Upper lobe of left lung (tissue), 6 donors: ENCODE measurements around the gene SEPTIN10. TPM values are rescaled to one million over a fixed set of nuclear protein-coding genes. Genes with fewer than 3 reads are reported as not detected.
"Not testable (repeated sequence)": the region's sequence is repeated elsewhere in the genome, so short reads cannot be mapped to it uniquely, and the experiment has no call there.

Source experiments
- ATAC-seq, 2 donors: fragments of 200-7000 bp; cut with Tn5 transposase; one replicate each; pipeline ENCODE4 v1.9.1; 2022; ENCODE audit warnings: mild to moderate bottlenecking in 2 of 2, moderate library complexity in 2 of 2; ENCODE audit not compliant: low FRiP score in 2 of 2
- DNase-seq, 2 donors: peaks; one replicate each; pipeline ENCODE4 v3.0.0-alpha.2; 2019 to 2020
- H3K27ac ChIP-seq, 4 donors: fragments of 200-600 bp; sonication (generic); one replicate each; pipeline ENCODE4 v1.5.1; 2016 to 2019
- H3K27me3 ChIP-seq, 4 donors: fragments of 200-600 bp; sonication (generic); one replicate each; pipeline ENCODE4 v1.5.1; 2017 to 2019
- H3K36me3 ChIP-seq, 4 donors: fragments of 200-600 bp; sonication (generic); one replicate each; pipeline ENCODE4 v1.5.1; 2016 to 2019
- H3K4me1 ChIP-seq, 4 donors: fragments of 200-600 bp; sonication (generic); one replicate each; pipeline ENCODE4 v1.5.1; 2018 to 2019
- H3K4me3 ChIP-seq, 4 donors: fragments of 200-600 bp; sonication (generic); one replicate each; pipeline ENCODE4 v1.5.1; 2017 to 2019; ENCODE audit warnings: mild to moderate bottlenecking in 2 of 4, moderate library complexity in 1 of 4
- H3K9me3 ChIP-seq, 4 donors: fragments of 200-600 bp; sonication (generic); one replicate each; pipeline ENCODE4 v1.5.1; 2018 to 2019
- EP300 ChIP-seq, 4 donors: sonication (generic); formaldehyde crosslinking; IDR thresholded peaks; one replicate each; pipeline ENCODE4 v1.5.1; 2017; ENCODE audit warnings: antibody characterized with exemption in 4 of 4, control low read depth in 2 of 4
- POLR2A ChIP-seq, 4 donors: fragments of 450-650 bp; IDR thresholded peaks; one replicate each; pipeline ENCODE4 v1.5.1; 2016 to 2017; ENCODE audit warnings: antibody characterized with exemption in 4 of 4, mild to moderate bottlenecking in 2 of 4
- POLR2AphosphoS5 ChIP-seq, 2 donors: sonication (generic); formaldehyde crosslinking; IDR thresholded peaks; one replicate each; pipeline ENCODE4 v1.5.1; 2017; ENCODE audit warnings: antibody characterized with exemption in 2 of 2
- WGBS, 2 donors: methylation state at CpG; one replicate each; pipeline ENCODE4 v1.1.5; 2017 to 2018; 5-methylcytosine and 5-hydroxymethylcytosine counted together
- total RNA-seq, 6 donors: library from RNA; depleted of rRNA in 4 of 6; stranded (reverse); fragments of >200 nt in 4 of 6; gene quantifications; one replicate each; pipeline versions ENCODE4 v1.1.0 to v1.2.1, GENCODE V29; 2016 to 2021
- TF ChIP-seq, protein P1 (sequence below), 6 experiments: fragments of 450-650 bp in 4 of 6; fragments of 200-600 bp in 2 of 6; sonication (generic) in 2 of 6; IDR thresholded peaks; one replicate each; pipeline ENCODE4 v1.5.1; 2016 to 2019; ENCODE audit warnings: antibody characterized with exemption in 6 of 6
- donor health status: DM: no; HTN: no; CAD: no; lungs with moderate emphysema.
- donor health status: DM: no; HTN: yes; CAD: no; lungs with severe emphysema.

The SEPTIN10 gene
- total RNA-seq, 6 donors from 2014 or later, result 60.8 to 135 (median 88.5) TPM

DNA sequence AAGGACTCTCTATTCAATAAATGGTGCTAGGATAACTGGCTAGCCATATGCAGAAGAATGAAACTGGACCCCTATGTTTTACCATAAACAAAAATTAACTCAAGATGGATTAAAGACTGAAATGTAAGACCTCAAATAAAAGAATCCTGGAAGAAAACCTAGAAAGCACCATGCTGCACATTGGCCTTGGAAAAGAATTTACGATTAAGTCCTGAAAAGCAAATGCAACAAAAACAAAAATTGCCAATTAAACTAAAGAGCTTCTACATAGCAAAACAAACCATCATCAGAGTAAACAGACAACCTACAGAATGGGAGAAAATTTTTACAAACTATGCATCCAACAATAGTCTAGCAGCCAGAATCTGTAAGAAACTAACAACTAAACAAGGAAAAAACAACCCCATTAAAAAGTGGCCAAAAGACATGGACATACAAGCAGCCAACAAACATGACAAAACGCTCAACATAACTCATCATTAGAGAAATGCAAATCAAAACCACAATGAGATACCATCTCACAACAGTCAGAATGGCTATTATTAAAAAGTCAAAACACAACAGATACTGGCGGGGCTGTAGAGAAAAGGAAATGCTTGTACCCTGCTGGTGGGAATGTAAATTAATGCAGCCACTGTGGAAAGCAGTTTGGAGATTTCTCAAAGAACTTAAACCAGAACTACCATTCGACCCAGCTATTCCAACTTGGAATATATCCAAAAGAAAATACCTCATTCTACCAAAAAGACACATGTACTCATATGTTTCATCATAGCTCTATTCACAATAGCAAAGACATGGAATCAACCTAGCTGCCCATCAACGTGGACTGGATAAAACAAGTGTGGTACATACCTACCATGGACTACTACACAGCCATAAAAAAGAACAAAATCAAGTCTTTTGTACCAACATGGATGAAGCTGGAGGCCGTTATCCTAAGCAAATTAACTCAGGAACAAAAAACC lies 30.6 kb downstream of the SEPTIN10 start:
- Histone ChIP-seq H3K9me3 (no peaks in the 10 kb centered on the region), H3K27me3 (no peaks in the 10 kb centered on the region), H3K27ac (no peak overlapping the region), H3K36me3 (peaks cover 0 to 25% (median 2%) of the 10 kb centered on the region in 4 donors), H3K4me3 (no peak overlapping the region), H3K4me1 (no peaks in the 10 kb centered on the region)
- DNase-seq (no peak), ATAC-seq (no peak)
- TF ChIP-seq POLR2AphosphoS5 (IDR thresholded peaks at IDR 0.05) (no peak), EP300 (IDR thresholded peaks at IDR 0.05) (no peak), POLR2A (IDR thresholded peaks at IDR 0.05) (no peak)
- TF ChIP-seq, protein P1, sequence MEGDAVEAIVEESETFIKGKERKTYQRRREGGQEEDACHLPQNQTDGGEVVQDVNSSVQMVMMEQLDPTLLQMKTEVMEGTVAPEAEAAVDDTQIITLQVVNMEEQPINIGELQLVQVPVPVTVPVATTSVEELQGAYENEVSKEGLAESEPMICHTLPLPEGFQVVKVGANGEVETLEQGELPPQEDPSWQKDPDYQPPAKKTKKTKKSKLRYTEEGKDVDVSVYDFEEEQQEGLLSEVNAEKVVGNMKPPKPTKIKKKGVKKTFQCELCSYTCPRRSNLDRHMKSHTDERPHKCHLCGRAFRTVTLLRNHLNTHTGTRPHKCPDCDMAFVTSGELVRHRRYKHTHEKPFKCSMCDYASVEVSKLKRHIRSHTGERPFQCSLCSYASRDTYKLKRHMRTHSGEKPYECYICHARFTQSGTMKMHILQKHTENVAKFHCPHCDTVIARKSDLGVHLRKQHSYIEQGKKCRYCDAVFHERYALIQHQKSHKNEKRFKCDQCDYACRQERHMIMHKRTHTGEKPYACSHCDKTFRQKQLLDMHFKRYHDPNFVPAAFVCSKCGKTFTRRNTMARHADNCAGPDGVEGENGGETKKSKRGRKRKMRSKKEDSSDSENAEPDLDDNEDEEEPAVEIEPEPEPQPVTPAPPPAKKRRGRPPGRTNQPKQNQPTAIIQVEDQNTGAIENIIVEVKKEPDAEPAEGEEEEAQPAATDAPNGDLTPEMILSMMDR (IDR thresholded peaks at IDR 0.05), result no peak
- WGBS, 2 donors, result 71% methylated on average over 6 of the region's 6 CpGs

DNA sequence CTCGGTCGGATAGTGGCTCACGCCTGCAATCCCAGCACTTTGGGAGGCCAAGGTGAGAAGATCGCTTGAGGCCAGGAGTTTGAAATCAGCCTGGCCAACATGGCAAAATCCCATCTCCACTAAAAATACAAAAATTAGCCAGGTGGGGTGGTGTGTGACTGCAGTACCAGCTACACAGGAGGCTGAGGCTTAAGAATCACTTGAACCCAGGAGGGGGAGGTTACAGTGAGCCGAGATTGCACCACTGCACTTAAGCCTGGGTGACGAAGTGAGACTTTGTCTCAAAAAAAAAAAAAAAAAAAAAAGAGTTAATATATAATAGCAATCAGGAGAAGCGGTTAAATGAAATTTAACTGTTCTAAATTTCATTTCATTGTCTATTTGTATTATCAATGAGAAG lies 36.1 kb downstream of the SEPTIN10 start:
- ATAC-seq, H3K4me3 ChIP-seq, H3K9me3 ChIP-seq, H3K27me3 ChIP-seq, H3K4me1 ChIP-seq, H3K27ac ChIP-seq: not testable (repeated sequence)
- H3K36me3 ChIP-seq, result peaks cover 0 to 24% (median 2%) of the 10 kb centered on the region in 4 donors
- WGBS, 2 donors, result 85 to 88% methylated on average over 7 of the region's 7 CpGs
- DNase-seq, result peak in 1 of 2 donors; percentile 53

DNA sequence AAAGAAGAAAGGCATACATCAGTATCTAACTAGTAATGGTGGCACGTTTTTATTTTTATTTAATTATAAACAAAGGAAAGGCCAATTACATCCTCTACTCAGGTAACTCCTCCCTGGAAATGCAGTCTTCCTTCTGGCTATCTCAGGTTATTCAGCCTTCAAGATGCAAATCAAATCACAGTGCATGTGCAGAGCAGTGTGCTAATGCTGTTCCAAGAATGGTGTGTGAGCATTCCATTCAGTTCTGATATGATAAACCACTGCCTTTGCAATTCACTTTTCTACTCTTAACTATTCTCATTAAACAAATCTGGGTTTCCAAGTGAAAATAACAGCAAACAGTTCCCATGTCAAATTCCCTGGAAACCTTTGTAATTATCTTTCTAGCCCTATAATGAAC lies 38.4 kb downstream of the SEPTIN10 start:
- TF ChIP-seq EP300 (IDR thresholded peaks at IDR 0.05), result no peak

DNA sequence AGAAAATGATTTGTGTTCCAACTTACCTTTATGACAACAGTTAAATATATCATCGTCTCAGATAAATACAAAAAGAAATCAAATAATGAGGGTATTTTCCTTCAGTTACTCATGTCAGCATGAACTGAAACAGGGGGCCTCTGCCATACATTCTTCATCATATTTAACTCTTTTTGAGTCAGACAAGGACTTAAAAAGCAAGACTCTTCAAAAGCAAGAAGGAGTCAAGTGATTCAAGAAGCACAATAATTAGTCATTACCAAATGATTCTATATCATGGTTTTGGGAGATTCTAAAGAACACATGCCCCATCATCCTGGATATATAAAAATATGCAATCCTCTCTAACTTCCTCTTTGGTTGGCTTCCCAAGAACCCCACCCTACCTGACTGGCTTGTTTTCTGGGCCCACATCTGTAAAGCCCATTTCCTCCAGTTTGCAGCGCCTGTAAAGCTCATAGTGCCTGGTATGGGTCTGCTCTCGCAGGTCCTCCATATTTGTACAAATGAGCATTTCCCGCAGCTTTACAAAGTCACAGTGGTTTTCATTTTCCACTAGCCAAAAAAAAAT lies 49.7 kb downstream of the SEPTIN10 start:
- H3K27me3 ChIP-seq, result no peaks in the 10 kb centered on the region
- H3K27ac ChIP-seq, result peak overlapping the region in 1 of 4 donors; percentile 0
- H3K36me3 ChIP-seq, result peaks cover 0 to 48% (median 5%) of the 10 kb centered on the region in 4 donors
- no peak for TF ChIP-seq EP300 (IDR thresholded peaks at IDR 0.05)
- TF ChIP-seq, protein P1 (IDR thresholded peaks at IDR 0.05), result no peak
- no peak for TF ChIP-seq POLR2AphosphoS5 (IDR thresholded peaks at IDR 0.05)
- no peak for TF ChIP-seq POLR2A (IDR thresholded peaks at IDR 0.05)
- H3K4me1 ChIP-seq, result no peaks in the 10 kb centered on the region
- 90 to 92% methylated on average over 4 of the region's 4 CpGs for WGBS, 2 donors
- no peaks in the 10 kb centered on the region for H3K9me3 ChIP-seq
- ATAC-seq (no peak), DNase-seq (no peak)
- no peak overlapping the region for H3K4me3 ChIP-seq

More for the DNA sequence above, 38.4 kb downstream of the SEPTIN10 start:
- ATAC-seq, result no peak
- H3K27me3 ChIP-seq, result no peaks in the 10 kb centered on the region
- no peaks in the 10 kb centered on the region for H3K9me3 ChIP-seq
- WGBS, 2 donors, result 51 to 67% methylated on average over 1 of the region's 1 CpG
- H3K36me3 ChIP-seq, result peaks cover 0 to 19% (median 5%) of the 10 kb centered on the region in 4 donors
- H3K4me3 ChIP-seq, result no peak overlapping the region
- DNase-seq, result no peak
- no peaks in the 10 kb centered on the region for H3K4me1 ChIP-seq
- no peak overlapping the region for H3K27ac ChIP-seq

DNA sequence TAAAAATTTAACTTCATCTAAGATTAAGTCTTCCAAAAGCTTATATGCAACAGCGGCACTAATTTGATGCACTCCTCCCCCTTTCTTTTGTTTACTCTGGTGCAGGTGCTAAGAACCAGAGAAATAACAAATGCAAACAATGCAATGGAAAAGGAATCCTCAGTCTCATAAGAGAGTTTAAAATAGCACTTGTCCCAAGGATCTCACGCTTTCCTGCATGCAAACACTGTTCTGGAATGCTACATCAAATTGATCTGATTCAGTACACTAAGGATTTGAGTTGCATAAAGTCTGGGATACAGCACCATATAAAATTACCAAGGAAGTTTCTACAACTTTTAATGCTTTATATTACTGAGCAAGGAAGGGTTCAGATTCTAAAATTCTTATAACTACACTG lies 50.5 kb downstream of the SEPTIN10 start:
- H3K27me3 ChIP-seq, result no peaks in the 10 kb centered on the region

More for the DNA sequence above, 50.5 kb downstream of the SEPTIN10 start:
- Histone ChIP-seq H3K4me3 (no peak overlapping the region), H3K4me1 (peaks cover 0 to 7% (median 3%) of the 10 kb centered on the region in 4 donors), H3K27ac (no peak overlapping the region), H3K36me3 (peaks cover 0 to 48% (median 5%) of the 10 kb centered on the region in 4 donors), H3K9me3 (no peaks in the 10 kb centered on the region)
- DNase-seq, result no peak
- 55 to 67% methylated on average over 2 of the region's 2 CpGs for WGBS, 2 donors
- no peak for ATAC-seq
- TF ChIP-seq, protein P1 (IDR thresholded peaks at IDR 0.05), result no peak
- TF ChIP-seq EP300 (IDR thresholded peaks at IDR 0.05) (no peak), POLR2AphosphoS5 (IDR thresholded peaks at IDR 0.05) (no peak), POLR2A (IDR thresholded peaks at IDR 0.05) (no peak)
